ENCODE measurements around the gene OSBPL2.

Gene OSBPL2

GRCh38 chr20:62232770-62233645 lies 5.3 kb upstream of the OSBPL2 start:
- Mint-ChIP-seq H3K36me3 (ENCODE audit: low read depth) (no peaks in the 10 kb centered on the region), H3K4me3 (no peak overlapping the region), H3K9me3 (no peaks in the 10 kb centered on the region), H3K4me1 (peaks cover 4% of the 10 kb centered on the region), H3K27ac (no peak overlapping the region), H3K27me3 (no peaks in the 10 kb centered on the region)
- no peak for ATAC-seq
- no peak for DNase-seq

DNA sequence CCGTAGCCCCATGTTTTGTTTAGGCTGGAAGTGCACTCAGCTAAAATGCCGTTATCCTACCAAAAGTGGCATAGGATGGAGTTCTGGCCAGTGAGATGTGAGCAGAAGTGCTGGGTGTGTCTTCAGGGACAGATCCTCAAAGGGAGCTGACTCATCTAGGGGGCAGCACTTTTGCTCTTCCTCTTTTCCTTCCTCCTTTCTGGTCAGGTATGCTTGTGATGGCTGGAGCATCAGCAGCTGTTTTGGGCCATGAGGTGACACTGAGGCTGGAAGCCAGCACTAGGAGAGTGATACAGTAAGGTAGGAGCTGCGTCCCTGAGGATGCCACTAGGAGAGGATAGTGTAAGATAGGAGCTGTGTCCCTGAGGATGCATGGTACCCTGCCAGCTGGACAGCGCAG lies 4.6 kb upstream of the OSBPL2 start:
- no peaks in the 10 kb centered on the region for H3K27me3 Mint-ChIP-seq
- no peaks in the 10 kb centered on the region for H3K36me3 Mint-ChIP-seq (ENCODE audit: low read depth)
- H3K27ac Mint-ChIP-seq: no peak overlapping the region
- ATAC-seq: no peak
- DNase-seq: no peak
- no peak overlapping the region for H3K4me3 Mint-ChIP-seq
- peaks cover 6% of the 10 kb centered on the region for H3K4me1 Mint-ChIP-seq
- H3K9me3 Mint-ChIP-seq: no peaks in the 10 kb centered on the region

- no peaks in the 10 kb centered on the region for H3K9me3 Mint-ChIP-seq
- H3K4me1 Mint-ChIP-seq: peaks cover 6% of the 10 kb centered on the region
- DNase-seq (no peak), ATAC-seq (no peak)
- no peak overlapping the region for H3K27ac Mint-ChIP-seq
- H3K27me3 Mint-ChIP-seq: no peaks in the 10 kb centered on the region
- H3K4me3 Mint-ChIP-seq: no peak overlapping the region
- H3K36me3 Mint-ChIP-seq (ENCODE audit: low read depth): no peaks in the 10 kb centered on the region
Observed at GRCh38 chr20:62234339-62234738, 4.0 kb upstream of the OSBPL2 start.

DNA sequence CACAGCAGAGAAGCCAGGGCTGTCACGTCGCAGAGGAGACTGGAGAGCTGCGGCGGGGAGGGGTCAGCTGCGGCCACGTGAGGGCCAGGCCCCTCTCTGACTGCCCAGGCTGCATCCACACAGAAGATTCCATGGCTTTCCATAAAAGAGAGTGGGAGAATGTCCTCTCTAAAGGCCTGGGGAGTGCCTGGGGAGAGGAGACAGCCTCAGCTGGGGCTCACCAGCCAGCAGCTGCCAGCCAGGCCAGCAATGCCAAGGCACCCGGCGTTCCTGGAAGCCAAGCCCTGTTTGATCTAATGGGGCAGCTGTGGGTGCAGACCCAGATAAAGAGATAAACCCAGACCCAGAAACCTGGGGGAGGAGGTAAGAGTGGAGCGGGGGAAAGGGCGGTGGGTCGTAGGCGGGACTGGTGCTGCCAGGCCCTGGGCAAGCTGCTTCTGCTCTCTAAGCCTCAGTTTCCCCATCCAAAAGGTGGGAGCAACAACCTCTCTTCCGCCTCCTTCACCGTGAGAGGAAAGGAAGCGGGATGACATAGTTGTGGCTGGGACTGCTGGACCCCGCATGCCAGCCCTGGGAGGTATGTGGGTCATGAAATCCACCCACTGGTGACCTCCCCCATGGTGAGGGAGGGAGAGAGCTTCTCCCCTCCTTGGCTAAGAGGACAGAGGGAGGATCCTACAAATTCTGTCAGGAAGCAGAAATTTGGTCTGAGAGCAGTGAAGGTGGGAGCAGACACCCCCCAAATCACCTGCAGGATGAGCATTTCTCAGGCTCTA lies 3.1 kb upstream of the OSBPL2 start:
- Mint-ChIP-seq H3K27me3 (no peaks in the 10 kb centered on the region), H3K27ac (no peak overlapping the region), H3K4me1 (peaks cover 12% of the 10 kb centered on the region), H3K9me3 (no peaks in the 10 kb centered on the region), H3K36me3 (ENCODE audit: low read depth) (no peaks in the 10 kb centered on the region), H3K4me3 (no peak overlapping the region)
- ATAC-seq (no peak), DNase-seq (no peak)

- H3K36me3 Mint-ChIP-seq (ENCODE audit: low read depth): no peaks in the 10 kb centered on the region
Observed at GRCh38 chr20:62235777-62236157, 2.6 kb upstream of the OSBPL2 start.

GRCh38 chr20:62236200-62236599 lies 2.1 kb upstream of the OSBPL2 start:
- DNase-seq (no peak), ATAC-seq (no peak)
- Mint-ChIP-seq H3K36me3 (ENCODE audit: low read depth) (no peaks in the 10 kb centered on the region), H3K4me1 (peaks cover 16% of the 10 kb centered on the region), H3K4me3 (no peak overlapping the region), H3K27me3 (no peaks in the 10 kb centered on the region), H3K9me3 (no peaks in the 10 kb centered on the region), H3K27ac (no peak overlapping the region)

More at GRCh38 chr20:62235777-62236157, 2.6 kb upstream of the OSBPL2 start:
- H3K9me3 Mint-ChIP-seq: no peaks in the 10 kb centered on the region
- H3K4me3 Mint-ChIP-seq: no peak overlapping the region
- H3K27me3 Mint-ChIP-seq: no peaks in the 10 kb centered on the region
- no peak for ATAC-seq
- no peak overlapping the region for H3K27ac Mint-ChIP-seq
- DNase-seq: no peak
- H3K4me1 Mint-ChIP-seq: peaks cover 14% of the 10 kb centered on the region

DNA sequence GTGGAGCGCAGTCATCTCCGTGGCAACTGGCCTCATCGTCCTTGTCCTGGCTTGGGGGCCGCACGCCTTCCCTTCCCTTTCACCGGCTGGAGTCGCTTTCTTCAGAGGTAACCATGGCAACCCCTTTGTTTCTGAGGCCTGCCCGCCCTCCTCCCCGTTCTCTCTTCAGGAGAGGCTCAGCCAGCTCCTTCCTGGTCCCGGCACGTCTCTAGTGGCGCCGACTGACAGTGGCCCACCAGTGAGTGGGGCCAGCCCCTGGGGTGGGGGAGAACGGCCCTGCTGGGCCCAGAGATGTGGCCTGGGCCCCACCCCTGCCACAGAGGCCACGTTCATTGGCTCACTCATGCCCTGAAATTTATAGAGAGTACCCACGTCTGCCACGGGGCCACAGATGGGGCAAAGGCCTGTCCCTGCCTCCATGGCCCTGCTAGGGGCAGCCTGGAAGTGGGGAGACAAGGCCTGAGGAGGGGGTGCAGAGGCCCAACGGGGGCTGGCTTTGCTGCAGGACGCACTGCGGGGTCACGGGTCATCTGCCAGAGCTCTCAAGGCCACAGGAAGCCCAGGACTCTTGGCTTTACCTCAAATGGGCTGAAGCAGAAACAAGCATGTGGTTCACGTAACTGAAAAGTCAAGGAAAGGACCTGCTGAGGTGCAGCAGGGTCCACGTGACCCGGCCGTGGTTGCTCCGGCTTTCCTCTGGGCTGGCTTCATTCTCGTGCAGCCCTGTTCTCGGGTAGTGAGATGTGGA lies 1.4 kb upstream of the OSBPL2 start:
- ATAC-seq (no peak), DNase-seq (no peak)
- Mint-ChIP-seq H3K4me1 (peaks cover 23% of the 10 kb centered on the region), H3K27me3 (no peaks in the 10 kb centered on the region), H3K27ac (no peak overlapping the region), H3K36me3 (ENCODE audit: low read depth) (peaks cover under 1% of the 10 kb centered on the region), H3K9me3 (no peaks in the 10 kb centered on the region), H3K4me3 (no peak overlapping the region)

- peaks cover 24% of the 10 kb centered on the region for H3K4me1 Mint-ChIP-seq
- no peak for ATAC-seq
- DNase-seq: no peak
- H3K27me3 Mint-ChIP-seq: no peaks in the 10 kb centered on the region
- H3K4me3 Mint-ChIP-seq: peak overlapping the region; percentile 71
- H3K9me3 Mint-ChIP-seq: no peaks in the 10 kb centered on the region
- no peak overlapping the region for H3K27ac Mint-ChIP-seq
- peaks cover 3% of the 10 kb centered on the region for H3K36me3 Mint-ChIP-seq (ENCODE audit: low read depth)
Observed at GRCh38 chr20:62237514-62237800, 864 bp upstream of the OSBPL2 start.

DNA sequence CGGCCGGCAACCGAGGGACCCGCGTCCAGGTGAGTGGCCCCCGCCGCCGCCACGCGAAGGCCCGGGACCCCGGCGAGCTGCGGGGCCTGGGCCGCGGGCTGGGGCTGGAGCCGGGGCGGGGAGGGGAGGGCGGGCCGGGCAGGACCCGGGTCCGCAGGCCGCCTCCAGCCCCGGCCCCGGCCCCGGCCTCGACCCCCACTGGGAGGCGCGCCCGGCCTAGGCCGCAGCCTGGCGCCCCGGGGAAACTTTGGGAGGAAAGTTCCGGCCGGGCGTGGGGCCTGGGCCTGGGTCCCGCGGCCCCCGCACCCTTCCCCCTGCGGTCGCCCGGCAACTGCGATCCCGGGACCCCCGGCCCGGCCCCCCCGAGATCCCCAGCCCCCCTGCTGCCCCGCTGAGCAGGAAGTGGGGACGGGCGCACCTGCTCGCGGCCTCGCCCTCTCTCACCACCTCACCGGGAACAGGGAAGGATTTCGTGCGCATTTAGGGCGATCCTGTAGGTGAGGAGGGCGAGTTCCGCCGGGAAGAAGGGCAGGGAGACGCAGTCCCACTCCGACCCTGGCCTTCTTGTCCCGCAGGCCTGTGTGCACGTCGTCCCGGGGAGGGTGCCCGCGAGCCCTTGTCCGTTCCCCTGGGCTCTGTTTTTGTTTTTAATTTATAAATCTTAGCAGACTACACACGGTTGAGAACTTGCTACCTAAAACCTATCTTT lies 402 bp downstream of the OSBPL2 start:
- Mint-ChIP-seq H3K4me1 (peaks cover 27% of the 10 kb centered on the region), H3K9me3 (no peaks in the 10 kb centered on the region), H3K4me3 (peak overlapping the region; percentile 81), H3K27me3 (no peaks in the 10 kb centered on the region), H3K27ac (peak overlapping the region; percentile 64), H3K36me3 (ENCODE audit: low read depth) (peaks cover 3% of the 10 kb centered on the region)
- peak; percentile 1 for ATAC-seq
- no peak for DNase-seq

DNA sequence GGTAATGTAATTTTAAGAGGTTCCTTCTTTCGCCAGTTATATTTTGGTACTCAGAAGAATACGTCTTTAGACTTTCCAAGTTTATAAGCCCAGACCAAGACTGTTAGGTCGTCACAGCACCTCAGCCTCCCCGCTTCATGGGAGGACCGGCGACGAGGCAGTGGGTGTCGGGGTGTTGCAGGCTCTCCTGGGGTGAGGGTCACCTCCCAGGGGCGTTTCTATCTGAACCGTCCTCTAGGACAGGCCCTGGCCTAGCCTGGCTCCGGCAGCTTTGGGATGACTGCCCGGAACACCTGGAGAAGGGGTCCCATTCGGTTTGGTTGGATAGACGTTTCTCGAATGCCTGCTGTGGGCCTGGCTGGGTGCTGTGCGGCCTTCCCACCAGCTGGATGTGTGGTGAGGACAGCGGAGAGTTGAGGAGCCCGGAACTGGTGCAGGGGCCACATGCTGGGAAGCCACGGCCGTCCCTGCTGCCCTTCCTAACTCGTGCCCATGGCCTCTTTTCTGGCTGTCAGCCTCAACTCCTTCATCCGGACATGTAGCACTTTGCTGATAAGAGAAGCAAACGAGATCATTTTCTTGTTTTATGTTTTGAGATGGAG lies 1.1 kb downstream of the OSBPL2 start:
- H3K9me3 Mint-ChIP-seq: no peaks in the 10 kb centered on the region
- H3K36me3 Mint-ChIP-seq (ENCODE audit: low read depth): peaks cover 3% of the 10 kb centered on the region
- ATAC-seq: no peak
- H3K4me1 Mint-ChIP-seq: peaks cover 27% of the 10 kb centered on the region
- DNase-seq: no peak
- H3K27me3 Mint-ChIP-seq: no peaks in the 10 kb centered on the region
- peak overlapping the region; percentile 81 for H3K4me3 Mint-ChIP-seq
- H3K27ac Mint-ChIP-seq: peak overlapping the region; percentile 64

DNA sequence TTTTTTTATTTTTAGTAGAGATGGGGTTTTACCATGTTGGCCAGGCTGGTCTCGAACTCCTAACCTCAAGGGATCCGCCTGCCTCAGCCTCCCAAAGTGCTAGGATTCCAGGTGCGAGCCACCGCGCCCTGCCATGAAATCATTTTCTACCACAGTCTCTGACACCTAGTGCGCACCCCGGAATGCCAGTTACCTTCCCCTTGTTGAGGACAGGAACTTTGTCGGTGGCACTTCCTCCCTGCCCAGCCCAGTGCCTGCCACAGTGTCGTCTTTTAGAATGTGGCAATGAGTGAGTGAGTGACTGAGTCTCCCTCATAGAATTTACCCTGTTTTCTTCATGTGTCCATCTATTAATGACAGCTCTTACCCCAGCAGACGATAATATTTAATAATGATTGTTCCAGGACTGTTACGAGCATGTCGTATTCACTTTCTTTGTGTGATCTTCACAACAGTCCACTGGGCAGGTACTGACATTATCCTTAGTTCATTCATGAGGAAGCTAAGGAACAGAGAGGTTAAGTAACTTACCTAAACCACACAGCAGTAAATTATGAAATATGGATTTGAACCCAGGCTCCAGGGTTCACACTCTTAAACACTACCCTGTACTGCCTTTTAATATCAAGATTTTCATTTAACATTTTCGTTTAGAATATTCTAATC lies 1.8 kb downstream of the OSBPL2 start:
- DNase-seq (no peak), ATAC-seq (no peak)
- peak overlapping the region; percentile 81 for H3K4me3 Mint-ChIP-seq
- peaks cover 3% of the 10 kb centered on the region for H3K36me3 Mint-ChIP-seq (ENCODE audit: low read depth)
- peaks cover 29% of the 10 kb centered on the region for H3K4me1 Mint-ChIP-seq
- no peaks in the 10 kb centered on the region for H3K9me3 Mint-ChIP-seq
- no peaks in the 10 kb centered on the region for H3K27me3 Mint-ChIP-seq
- H3K27ac Mint-ChIP-seq: no peak overlapping the region

- H3K9me3 Mint-ChIP-seq: no peaks in the 10 kb centered on the region
- DNase-seq (no peak), ATAC-seq (no peak)
- peaks cover 3% of the 10 kb centered on the region for H3K36me3 Mint-ChIP-seq (ENCODE audit: low read depth)
- H3K4me1 Mint-ChIP-seq: peaks cover 29% of the 10 kb centered on the region
- no peaks in the 10 kb centered on the region for H3K27me3 Mint-ChIP-seq
- no peak overlapping the region for H3K4me3 Mint-ChIP-seq
- no peak overlapping the region for H3K27ac Mint-ChIP-seq
Observed at GRCh38 chr20:62241506-62241905, 3.2 kb downstream of the OSBPL2 start.

- Mint-ChIP-seq H3K27me3 (no peaks in the 10 kb centered on the region), H3K4me1 (peaks cover 32% of the 10 kb centered on the region), H3K4me3 (no peak overlapping the region), H3K36me3 (ENCODE audit: low read depth) (peaks cover 3% of the 10 kb centered on the region), H3K27ac (no peak overlapping the region), H3K9me3 (no peaks in the 10 kb centered on the region)
- DNase-seq: no peak
- ATAC-seq: no peak
Observed at GRCh38 chr20:62242176-62242575, 3.9 kb downstream of the OSBPL2 start.
